H1 (cell line): Measurements from ENCODE around the gene MAN1C1. TPM values are rescaled to one million over a fixed set of nuclear protein-coding genes. Genes with fewer than 3 reads are reported as not detected.

Source experiments
- BCL11A ChIP-seq, 2 experiments: IDR thresholded peaks; one replicate each; pipeline ENCODE4 v1.6.1; 2011; ENCODE audit warnings: low read depth in 2 of 2, low read length in 2 of 2, mild to moderate bottlenecking in 2 of 2
- MAFK ChIP-seq: IDR thresholded peaks from 2 replicates; pipeline ENCODE4 v1.6.1; 2012; ENCODE audit warnings: low read depth, mild to moderate bottlenecking, improper control_type of control experiment, low read length
- RNF2 ChIP-seq: fragments of 200-900, 300-1000 bp; sonication (generic); IDR thresholded peaks from 2 replicates; pipeline ENCODE4 v1.7.1; 2016; ENCODE audit warnings: borderline replicate concordance, low read depth, mild to moderate bottlenecking, antibody characterized with exemption, low read length; ENCODE audit not compliant: poor library complexity, severe bottlenecking; ENCODE audit errors: missing control alignments
- SIRT6 ChIP-seq: IDR thresholded peaks from one replicate; pipeline ENCODE4 v1.7.1; 2012; ENCODE audit warnings: low read length, inconsistent platforms
- SP1 ChIP-seq: IDR thresholded peaks from 2 replicates; pipeline ENCODE4 v1.6.1; 2011; ENCODE audit warnings: low read depth, low read length
- polyA plus RNA-seq, 7 experiments: library from polyadenylated mRNA; depleted of rRNA in 3 of 7; stranded (reverse) in 5 of 7; unstranded in 2 of 7; fragments of >200 nt in 5 of 7; fragments of 200-250 nt in 2 of 7; gene quantifications; 1 replicate in 5 of 7; 2 replicates in 1 of 7; 4 replicates in 1 of 7; pipeline versions ENCODE4 v1.2.1 to v1.2.3, GENCODE V29; 2011 to 2013; ENCODE audit warnings: missing spikeins in 2 of 7, mixed read lengths in 2 of 7
- total RNA-seq: library from RNA; stranded (reverse); fragmentation: NEBNext Ultra II Directional; extraction: Animal tissue kit (Norgen Biotek cat#: 25700); gene quantifications from 2 replicates; pipeline ENCODE4 v1.2.1, GENCODE V29; 2021
- TF ChIP-seq, protein P1 (sequence below), 3 experiments: IDR thresholded peaks; 1 replicate in 2 of 3; 2 replicates in 1 of 3; pipeline versions ENCODE4 v1.5.1 to v1.6.1; 2011; ENCODE audit warnings: low read length in 3 of 3, mild to moderate bottlenecking in 3 of 3, inconsistent platforms in 2 of 3, low read depth in 1 of 3, moderate library complexity in 1 of 3; ENCODE audit not compliant: insufficient read depth in 1 of 3; ENCODE audit errors: control extremely low read depth in 1 of 3
- TF ChIP-seq, protein P2 (sequence below): IDR thresholded peaks from 2 replicates; pipeline ENCODE4 v1.6.1; 2012; ENCODE audit warnings: inconsistent platforms
- TF ChIP-seq, protein P3 (sequence below): IDR thresholded peaks from 2 replicates; pipeline ENCODE4 v1.6.1; 2012; ENCODE audit warnings: low read length, inconsistent platforms

Gene MAN1C1
- total and polyA plus RNA-seq, 2 of the 8 experiments (the other 6 are each of a cell fraction or from before 2014, with no cell fraction given), result 7.8 to 15.2 TPM

DNA sequence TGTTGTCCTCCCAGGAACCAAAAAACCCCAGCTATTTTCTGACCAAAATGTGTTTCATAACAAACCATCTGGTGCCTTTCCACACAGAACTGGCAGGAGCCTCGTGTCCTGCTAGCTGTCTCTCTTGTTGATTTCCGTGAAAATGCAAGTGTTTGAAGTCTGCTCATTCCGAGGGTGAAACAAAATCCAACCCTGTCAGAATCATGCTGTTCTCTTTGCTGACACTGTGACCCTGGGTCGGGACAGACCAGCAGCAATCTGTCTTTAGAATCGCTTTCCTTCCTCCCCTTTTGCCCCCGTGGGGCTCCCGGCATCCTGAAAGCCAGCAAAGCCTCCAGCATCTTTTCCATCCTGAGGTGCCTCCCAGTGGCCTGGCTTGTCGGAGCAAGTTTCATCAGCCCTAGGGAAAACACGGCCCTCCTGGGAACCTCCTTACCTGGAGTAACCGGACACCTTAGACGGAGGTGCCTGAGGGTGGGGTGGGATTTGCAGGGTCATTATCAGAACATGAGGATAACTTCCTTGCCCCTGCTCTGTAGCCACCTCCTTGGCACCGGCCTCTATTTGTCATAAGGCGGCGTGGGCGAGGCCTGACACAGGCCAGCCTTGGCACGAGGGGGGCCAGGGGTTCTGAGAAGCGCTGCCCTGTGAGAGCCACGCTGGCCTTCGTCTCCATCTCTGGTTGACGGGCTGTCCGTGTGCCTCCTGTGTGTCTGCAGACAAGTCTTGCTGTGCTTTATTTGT is 48.3 kb upstream of the MAN1C1 start (continued):
- TF ChIP-seq, protein P1, sequence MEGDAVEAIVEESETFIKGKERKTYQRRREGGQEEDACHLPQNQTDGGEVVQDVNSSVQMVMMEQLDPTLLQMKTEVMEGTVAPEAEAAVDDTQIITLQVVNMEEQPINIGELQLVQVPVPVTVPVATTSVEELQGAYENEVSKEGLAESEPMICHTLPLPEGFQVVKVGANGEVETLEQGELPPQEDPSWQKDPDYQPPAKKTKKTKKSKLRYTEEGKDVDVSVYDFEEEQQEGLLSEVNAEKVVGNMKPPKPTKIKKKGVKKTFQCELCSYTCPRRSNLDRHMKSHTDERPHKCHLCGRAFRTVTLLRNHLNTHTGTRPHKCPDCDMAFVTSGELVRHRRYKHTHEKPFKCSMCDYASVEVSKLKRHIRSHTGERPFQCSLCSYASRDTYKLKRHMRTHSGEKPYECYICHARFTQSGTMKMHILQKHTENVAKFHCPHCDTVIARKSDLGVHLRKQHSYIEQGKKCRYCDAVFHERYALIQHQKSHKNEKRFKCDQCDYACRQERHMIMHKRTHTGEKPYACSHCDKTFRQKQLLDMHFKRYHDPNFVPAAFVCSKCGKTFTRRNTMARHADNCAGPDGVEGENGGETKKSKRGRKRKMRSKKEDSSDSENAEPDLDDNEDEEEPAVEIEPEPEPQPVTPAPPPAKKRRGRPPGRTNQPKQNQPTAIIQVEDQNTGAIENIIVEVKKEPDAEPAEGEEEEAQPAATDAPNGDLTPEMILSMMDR (IDR thresholded peaks at IDR 0.05; ENCODE audit: control extremely low read depth in 1 of 3, insufficient read depth in 1 of 3, low read depth in 1 of 3, low read length in 3 of 3), result peak in 2 of 3 experiments; percentile 19 to 38; a peak in 2 of 4 replicates
- TF ChIP-seq BCL11A (IDR thresholded peaks at IDR 0.05; ENCODE audit: low read depth in 2 of 2, low read length in 2 of 2) (no peak), MAFK (no peak), SP1 (no peak), RNF2 (no peak), SIRT6 (no peak)
- TF ChIP-seq, protein P2, sequence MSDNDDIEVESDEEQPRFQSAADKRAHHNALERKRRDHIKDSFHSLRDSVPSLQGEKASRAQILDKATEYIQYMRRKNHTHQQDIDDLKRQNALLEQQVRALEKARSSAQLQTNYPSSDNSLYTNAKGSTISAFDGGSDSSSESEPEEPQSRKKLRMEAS, result no peak
- TF ChIP-seq, protein P3, sequence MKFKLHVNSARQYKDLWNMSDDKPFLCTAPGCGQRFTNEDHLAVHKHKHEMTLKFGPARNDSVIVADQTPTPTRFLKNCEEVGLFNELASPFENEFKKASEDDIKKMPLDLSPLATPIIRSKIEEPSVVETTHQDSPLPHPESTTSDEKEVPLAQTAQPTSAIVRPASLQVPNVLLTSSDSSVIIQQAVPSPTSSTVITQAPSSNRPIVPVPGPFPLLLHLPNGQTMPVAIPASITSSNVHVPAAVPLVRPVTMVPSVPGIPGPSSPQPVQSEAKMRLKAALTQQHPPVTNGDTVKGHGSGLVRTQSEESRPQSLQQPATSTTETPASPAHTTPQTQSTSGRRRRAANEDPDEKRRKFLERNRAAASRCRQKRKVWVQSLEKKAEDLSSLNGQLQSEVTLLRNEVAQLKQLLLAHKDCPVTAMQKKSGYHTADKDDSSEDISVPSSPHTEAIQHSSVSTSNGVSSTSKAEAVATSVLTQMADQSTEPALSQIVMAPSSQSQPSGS, result 0 out of 2 replicates have a peak, but pooled peaks have one; percentile 3
- TF ChIP-seq, all 59 proteins: peak for 4
